GM08714 (cell line): ENCODE measurements around the gene GTF2H1.
A peak's percentile ranks its signal among the peaks of the same experiment; 100 is the strongest.
"Not testable (repeated sequence)": the region's sequence is repeated elsewhere in the genome, so short reads cannot be mapped to it uniquely, and the experiment has no call there.

Experiments used
- H3K4me3 ChIP-seq: fragments of 200-500 bp; sonication (Bioruptor generic); 2 replicates; pipeline ENCODE4 v1.5.1; 2014; ENCODE audit warnings: mild to moderate bottlenecking, low read length, inconsistent platforms
- ZNF274 ChIP-seq: IDR thresholded peaks from 2 replicates; pipeline ENCODE4 v1.6.1; 2012; ENCODE audit warnings: mild to moderate bottlenecking, low read depth, low read length

GTF2H1 gene

DNA sequence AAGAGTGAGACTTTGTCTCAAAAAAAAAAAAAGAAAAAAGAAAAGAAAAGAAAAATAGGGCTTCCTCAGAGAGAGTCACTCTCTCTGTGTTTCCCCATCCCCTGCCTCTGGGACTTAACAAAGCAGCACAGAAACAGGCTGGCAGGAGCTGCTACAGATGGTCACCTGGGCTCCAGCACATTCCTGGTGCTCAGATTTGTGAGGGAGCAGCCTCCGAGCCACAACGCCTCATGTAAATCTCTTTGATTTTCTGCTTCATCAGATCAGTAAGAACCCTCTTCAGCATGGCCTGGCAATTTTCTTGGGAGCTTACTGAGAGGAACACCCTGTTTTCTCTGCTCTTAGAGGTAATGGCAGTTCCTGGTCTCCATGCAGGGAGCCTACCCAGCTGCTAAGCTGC lies 56.8 kb downstream of the GTF2H1 start:
- H3K4me3 ChIP-seq, result no peak overlapping the region
- no peak for TF ChIP-seq ZNF274

GRCh38 chr11:18383388-18384156 lies 61.2 kb downstream of the GTF2H1 start:
- TF ChIP-seq ZNF274, result no peak
- no peak overlapping the region; the same call in 1 of the 2 replicates for H3K4me3 ChIP-seq

DNA sequence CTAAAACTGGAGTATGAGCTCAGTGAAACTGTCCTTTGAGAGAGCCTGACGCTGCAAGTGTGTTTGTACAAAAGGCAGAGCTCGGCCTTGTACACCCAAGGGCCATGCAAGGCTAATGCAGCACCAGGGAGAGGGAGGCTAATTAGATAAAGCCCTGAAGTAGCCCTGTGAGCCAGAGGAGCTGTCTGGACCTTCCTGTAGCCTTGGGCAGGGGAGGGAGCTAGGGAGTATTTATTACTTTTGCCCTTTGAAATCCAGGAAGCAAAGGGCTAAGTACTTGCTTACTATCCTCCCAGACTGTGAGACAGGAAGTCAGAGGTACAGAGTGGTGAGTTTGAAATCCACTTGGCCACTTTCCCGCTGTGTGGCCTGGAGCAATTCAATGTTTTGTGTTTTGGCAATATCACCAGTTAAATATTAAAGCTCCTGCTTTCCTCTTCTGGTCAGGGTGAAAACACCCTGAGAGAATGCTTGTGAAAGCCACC lies 61.8 kb downstream of the GTF2H1 start:
- H3K4me3 ChIP-seq, result no peak overlapping the region; the same call in 1 of the 2 replicates
- TF ChIP-seq ZNF274, result no peak

DNA sequence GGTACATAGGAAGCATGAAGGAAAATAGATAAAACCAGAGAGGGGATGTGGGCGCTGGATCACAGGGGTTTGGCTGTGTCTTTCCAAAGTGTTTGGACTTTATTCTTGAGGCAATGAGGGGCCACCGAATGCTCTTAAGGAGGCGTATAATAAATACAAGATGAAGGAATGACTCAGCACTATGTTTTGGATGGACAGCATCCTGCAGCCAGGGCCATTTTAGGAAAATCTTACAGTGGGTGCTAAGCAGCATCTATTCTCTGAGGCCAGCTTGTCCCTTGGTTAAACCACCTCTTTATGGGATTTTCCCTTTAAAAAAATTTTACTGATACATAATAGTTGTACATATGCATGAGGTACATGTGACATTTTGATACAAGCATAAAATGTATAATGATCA lies 67.7 kb downstream of the GTF2H1 start:
- H3K4me3 ChIP-seq, result no peak overlapping the region
- TF ChIP-seq ZNF274, result no peak

DNA sequence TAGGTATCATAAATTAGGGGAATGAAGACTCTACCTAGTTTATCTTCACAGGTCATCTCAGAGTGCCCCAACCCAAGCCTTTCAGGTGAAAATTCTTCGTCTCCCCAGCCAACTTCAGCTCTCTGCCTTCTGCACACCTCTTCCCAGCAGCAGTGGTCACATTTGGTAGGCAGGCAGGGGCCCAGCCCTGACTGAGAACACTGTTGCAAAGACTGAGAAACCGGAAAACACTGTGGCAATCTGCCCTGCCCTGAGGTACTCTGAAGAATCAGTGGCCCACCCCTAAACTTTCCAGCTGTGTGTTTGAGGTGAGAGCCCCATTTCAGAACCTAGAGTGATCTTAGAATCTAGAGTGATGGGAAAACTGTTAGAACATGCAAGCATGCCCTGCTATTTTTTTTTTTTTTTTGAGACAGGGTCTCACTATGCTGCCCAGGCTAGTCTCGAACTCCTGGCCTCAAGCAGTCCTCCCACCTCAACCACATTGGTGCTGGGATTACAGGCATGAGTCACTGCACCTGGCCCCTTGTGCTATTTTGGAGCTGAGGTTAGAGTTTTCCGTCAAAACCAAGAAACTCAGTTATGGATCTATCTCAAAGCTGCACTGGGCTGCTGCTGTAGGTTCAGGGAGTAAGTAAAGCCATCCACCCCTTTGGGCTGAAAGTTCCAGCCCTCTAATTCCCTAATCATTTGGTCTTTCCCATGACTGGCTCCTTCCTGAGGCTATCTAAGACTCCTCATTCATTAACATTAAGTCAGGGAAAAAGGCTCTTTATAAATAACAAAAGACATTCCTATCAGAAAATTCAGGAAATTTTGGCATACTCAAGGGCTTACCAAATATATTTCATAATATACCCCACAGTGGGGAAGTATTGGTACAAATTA lies 70.3 kb downstream of the GTF2H1 start:
- H3K4me3 ChIP-seq, result no peak overlapping the region
- no peak for TF ChIP-seq ZNF274

- no peak for TF ChIP-seq ZNF274
- H3K4me3 ChIP-seq, result peak overlapping the region; percentile 30; the same call in 1 of the 2 replicates
Observed at GRCh38 chr11:18393581-18394274, 71.4 kb downstream of the GTF2H1 start.

GRCh38 chr11:18394275-18394927 lies 72.0 kb downstream of the GTF2H1 start, which contains the start of gene LDHA:
TSS of gene LDHA (plus strand) at chr11:18394563. CDS start at chr11:18396843, 2,280 bp downstream.
- H3K4me3 ChIP-seq, result peak within 1 kb of the TSS; percentile 76
- no peak for TF ChIP-seq ZNF274

DNA sequence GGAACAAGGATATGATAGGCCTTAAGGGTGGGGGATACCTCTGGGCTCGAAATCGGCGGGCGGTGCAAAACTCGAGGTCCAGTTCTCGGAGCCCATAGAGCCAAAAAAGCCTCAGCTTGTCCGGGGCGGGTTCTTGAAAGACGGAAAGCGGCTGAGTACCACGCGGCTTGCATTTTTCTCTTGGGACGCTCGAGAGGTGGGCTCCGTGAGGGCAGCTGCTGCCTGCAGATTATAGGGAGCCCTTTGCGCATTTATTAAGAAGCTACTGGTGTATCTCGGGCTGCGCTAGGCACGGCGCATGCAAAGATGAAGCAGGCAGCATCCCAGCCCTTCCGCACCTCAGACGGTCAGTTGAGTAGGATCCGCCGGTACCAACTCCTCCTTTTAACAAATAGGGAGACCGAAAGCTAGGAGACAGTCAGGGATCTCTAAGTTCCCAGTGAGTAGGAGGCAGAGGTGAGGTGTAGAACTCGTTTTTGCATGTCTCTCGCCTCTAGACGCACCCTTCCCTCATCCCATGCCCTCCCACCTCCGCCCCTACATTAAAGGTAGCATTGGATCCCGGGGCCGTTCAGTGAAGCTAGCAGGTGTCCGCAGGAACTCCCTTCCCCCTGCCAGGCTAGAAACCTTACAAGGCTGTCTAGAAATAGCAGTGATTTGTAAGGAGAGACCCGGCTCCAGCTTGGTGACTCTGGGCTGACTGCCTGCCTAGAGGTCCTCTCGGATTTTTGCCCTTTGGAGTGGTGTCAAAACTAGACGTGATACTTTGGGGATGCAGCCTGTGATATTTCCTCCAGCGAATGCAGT lies 72.8 kb downstream of the GTF2H1 start:
- TF ChIP-seq ZNF274, result no peak

GRCh38 chr11:18395735-18396504 lies 73.6 kb downstream of the GTF2H1 start:
- peak overlapping the region; percentile 94 for H3K4me3 ChIP-seq
- TF ChIP-seq ZNF274, result no peak

More for the DNA sequence above, 72.8 kb downstream of the GTF2H1 start:
- peak overlapping the region; percentile 76 for H3K4me3 ChIP-seq

DNA sequence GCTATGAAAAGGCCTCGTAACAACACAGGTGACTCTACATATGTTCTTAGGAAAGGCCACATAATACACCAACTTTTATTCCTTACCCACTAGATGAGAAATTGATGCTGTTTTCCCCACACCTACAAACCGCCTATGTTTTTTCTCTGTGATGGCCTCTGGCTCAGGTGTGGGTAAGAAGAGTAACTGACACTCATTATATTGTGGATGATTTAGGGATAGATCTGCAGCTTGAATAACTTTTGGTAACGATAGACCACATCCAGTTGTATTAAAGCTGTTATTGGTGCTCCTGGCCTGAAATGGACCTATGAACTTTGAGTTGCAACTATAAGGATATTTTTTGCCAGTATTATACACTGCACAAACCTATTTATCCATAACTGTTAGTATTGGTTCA lies 75.6 kb downstream of the GTF2H1 start:
- no peak overlapping the region for H3K4me3 ChIP-seq
- TF ChIP-seq ZNF274, result no peak

GRCh38 chr11:18401077-18401476 lies 78.7 kb downstream of the GTF2H1 start:
- H3K4me3 ChIP-seq, result not testable (repeated sequence)

GRCh38 chr11:18404062-18404461 lies 81.7 kb downstream of the GTF2H1 start:
- TF ChIP-seq ZNF274, result no peak
- H3K4me3 ChIP-seq, result no peak overlapping the region

DNA sequence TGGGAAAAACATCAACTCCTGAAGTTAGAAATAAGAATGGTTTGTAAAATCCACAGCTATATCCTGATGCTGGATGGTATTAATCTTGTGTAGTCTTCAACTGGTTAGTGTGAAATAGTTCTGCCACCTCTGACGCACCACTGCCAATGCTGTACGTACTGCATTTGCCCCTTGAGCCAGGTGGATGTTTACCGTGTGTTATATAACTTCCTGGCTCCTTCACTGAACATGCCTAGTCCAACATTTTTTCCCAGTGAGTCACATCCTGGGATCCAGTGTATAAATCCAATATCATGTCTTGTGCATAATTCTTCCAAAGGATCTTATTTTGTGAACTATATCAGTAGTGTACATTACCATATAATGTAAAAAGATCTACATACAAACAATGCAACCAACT lies 85.0 kb downstream of the GTF2H1 start:
- not testable (repeated sequence) for H3K4me3 ChIP-seq
